K562 (cell line): Measurements from ENCODE around the gene PAX8.

Experiments used
- GTF2A2 ChIP-seq: IDR thresholded peaks from 2 replicates; pipeline ENCODE4 v1.6.1; 2016; ENCODE audit warnings: mild to moderate bottlenecking, missing genetic modification characterization, missing compliant biosample characterization
- POLR3A ChIP-seq: IDR thresholded peaks from 2 replicates; pipeline ENCODE4 v1.6.1; 2011; ENCODE audit warnings: borderline replicate concordance, mild to moderate bottlenecking, moderate library complexity; ENCODE audit not compliant: insufficient read length, insufficient read depth; ENCODE audit errors: extremely low read depth
- ZNF431 ChIP-seq: sonication (generic); formaldehyde crosslinking; IDR thresholded peaks from 2 replicates; pipeline ENCODE4 v1.8.0; 2022; ENCODE audit warnings: mild to moderate bottlenecking, missing genetic modification reagents
- TF ChIP-seq, protein P1 (sequence below), 3 experiments: IDR thresholded peaks in 2 of 3; conservative IDR thresholded peaks in 1 of 3; 2 replicates each; pipeline ENCODE4 v1.5.1; 2011 to 2012; ENCODE audit warnings: low read length in 3 of 3, mild to moderate bottlenecking in 3 of 3, control low read depth in 2 of 3, improper control_type of control experiment in 1 of 3, inconsistent platforms in 1 of 3, low read depth in 1 of 3, mixed read lengths in 1 of 3, moderate library complexity in 1 of 3; ENCODE audit not compliant: insufficient read depth in 2 of 3
- TF ChIP-seq, protein P2 (sequence below): sonication (generic); formaldehyde crosslinking; IDR thresholded peaks from 2 replicates; pipeline ENCODE4 v1.8.0; 2022; ENCODE audit warnings: mild to moderate bottlenecking, low read depth, missing genetic modification reagents

DNA sequence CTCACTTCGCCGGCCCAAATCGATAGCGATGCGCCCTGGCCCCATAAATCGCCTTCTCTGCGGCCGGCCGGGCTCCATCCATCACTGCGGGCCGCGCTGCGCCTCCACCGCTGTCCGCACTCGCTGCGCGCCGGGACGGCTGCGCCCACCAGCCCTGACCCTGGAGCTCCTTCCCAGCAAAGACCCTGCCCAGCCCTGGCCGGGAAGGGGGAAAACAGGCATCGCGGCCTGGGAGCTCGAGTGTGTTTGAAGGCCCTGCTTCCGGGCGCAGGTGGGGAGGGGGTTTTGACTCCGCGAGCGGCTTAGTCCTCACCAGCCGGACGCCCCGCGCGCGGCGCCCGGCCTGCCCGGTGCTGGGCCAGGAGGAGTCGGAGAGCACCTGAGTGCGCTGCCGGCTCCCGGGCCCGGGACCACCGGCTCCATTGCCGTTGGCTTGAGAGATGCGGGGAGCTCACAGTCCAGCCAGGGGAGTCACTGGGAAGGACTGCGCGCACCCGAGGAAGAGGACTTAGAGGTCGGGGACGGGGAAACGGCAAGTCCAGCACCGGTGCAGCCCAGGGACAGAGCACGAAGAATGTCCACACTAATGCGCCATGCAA, 1.1 kb downstream of the PAX8 start:
- TF ChIP-seq GTF2A2 (tag) (no peak), POLR3A (no peak), ZNF431 (CRISPR knock-in tag) (no peak)
- TF ChIP-seq, protein P1, sequence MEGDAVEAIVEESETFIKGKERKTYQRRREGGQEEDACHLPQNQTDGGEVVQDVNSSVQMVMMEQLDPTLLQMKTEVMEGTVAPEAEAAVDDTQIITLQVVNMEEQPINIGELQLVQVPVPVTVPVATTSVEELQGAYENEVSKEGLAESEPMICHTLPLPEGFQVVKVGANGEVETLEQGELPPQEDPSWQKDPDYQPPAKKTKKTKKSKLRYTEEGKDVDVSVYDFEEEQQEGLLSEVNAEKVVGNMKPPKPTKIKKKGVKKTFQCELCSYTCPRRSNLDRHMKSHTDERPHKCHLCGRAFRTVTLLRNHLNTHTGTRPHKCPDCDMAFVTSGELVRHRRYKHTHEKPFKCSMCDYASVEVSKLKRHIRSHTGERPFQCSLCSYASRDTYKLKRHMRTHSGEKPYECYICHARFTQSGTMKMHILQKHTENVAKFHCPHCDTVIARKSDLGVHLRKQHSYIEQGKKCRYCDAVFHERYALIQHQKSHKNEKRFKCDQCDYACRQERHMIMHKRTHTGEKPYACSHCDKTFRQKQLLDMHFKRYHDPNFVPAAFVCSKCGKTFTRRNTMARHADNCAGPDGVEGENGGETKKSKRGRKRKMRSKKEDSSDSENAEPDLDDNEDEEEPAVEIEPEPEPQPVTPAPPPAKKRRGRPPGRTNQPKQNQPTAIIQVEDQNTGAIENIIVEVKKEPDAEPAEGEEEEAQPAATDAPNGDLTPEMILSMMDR (IDR thresholded peaks at IDR 0.05 in 2 of 3, conservative IDR thresholded peaks at IDR 0.05 in 1 of 3; ENCODE audit: insufficient read depth in 2 of 3, low read depth in 1 of 3, low read length in 3 of 3), result no peak
- TF ChIP-seq, protein P2, sequence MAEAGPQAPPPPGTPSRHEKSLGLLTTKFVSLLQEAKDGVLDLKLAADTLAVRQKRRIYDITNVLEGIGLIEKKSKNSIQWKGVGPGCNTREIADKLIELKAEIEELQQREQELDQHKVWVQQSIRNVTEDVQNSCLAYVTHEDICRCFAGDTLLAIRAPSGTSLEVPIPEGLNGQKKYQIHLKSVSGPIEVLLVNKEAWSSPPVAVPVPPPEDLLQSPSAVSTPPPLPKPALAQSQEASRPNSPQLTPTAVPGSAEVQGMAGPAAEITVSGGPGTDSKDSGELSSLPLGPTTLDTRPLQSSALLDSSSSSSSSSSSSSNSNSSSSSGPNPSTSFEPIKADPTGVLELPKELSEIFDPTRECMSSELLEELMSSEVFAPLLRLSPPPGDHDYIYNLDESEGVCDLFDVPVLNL (CRISPR knock-in tag), result no peak
